Muscle of leg (tissue), 11 donors: ENCODE results near the gene GNG12. TPM values are rescaled to one million over a fixed set of nuclear protein-coding genes. Genes with fewer than 3 reads are reported as not detected.

Source experiments
- DNase-seq: peaks from one replicate; pipeline ENCODE4 v3.0.0; 2013
- H3K27ac ChIP-seq: one replicate; pipeline ENCODE4 v1.5.1; 2013; ENCODE audit warnings: mild to moderate bottlenecking, low read length, control low read depth
- H3K27me3 ChIP-seq: one replicate; pipeline ENCODE4 v1.6.1; 2013; ENCODE audit warnings: low read length; ENCODE audit not compliant: control insufficient read depth, insufficient read depth
- H3K36me3 ChIP-seq: one replicate; pipeline ENCODE4 v1.6.1; 2013; ENCODE audit warnings: low read length; ENCODE audit not compliant: control insufficient read depth, insufficient read depth
- H3K4me1 ChIP-seq: one replicate; pipeline ENCODE4 v1.6.1; 2013; ENCODE audit warnings: low read length; ENCODE audit not compliant: control insufficient read depth, insufficient read depth
- H3K4me3 ChIP-seq: one replicate; pipeline ENCODE4 v1.5.1; 2013; ENCODE audit warnings: low read length, control low read depth
- H3K9me3 ChIP-seq: replicated peaks from 2 replicates; pipeline ENCODE4 v1.6.1; 2013; ENCODE audit warnings: low read depth, low read length; ENCODE audit not compliant: control insufficient read depth
- WGBS: methylation state at CpG from one replicate; pipeline ENCODE4 v1.1.5; 2013; ENCODE audit warnings: missing lambda C conversion rate; ENCODE audit not compliant: insufficient coverage; 5-methylcytosine and 5-hydroxymethylcytosine counted together
- polyA plus RNA-seq, 8 donors: library from polyadenylated mRNA; unstranded; fragments of 120-200 nt; gene quantifications; one replicate each; pipeline versions ENCODE4 v1.2.1 to v1.2.3, GENCODE V29; 2013; ENCODE audit warnings: inconsistent platforms in 1 of 8, low replicate concordance in 1 of 8; ENCODE audit not compliant: insufficient read length in 8 of 8, insufficient read depth in 1 of 8
- total RNA-seq: library from RNA; stranded (reverse); fragments of 120-200 nt; gene quantifications from one replicate; pipeline ENCODE4 v1.2.4, GENCODE V29; 2013

GNG12 gene
- total and polyA plus RNA-seq, 9 donors: 32.7 to 62.4 (median 42.9) TPM

DNA sequence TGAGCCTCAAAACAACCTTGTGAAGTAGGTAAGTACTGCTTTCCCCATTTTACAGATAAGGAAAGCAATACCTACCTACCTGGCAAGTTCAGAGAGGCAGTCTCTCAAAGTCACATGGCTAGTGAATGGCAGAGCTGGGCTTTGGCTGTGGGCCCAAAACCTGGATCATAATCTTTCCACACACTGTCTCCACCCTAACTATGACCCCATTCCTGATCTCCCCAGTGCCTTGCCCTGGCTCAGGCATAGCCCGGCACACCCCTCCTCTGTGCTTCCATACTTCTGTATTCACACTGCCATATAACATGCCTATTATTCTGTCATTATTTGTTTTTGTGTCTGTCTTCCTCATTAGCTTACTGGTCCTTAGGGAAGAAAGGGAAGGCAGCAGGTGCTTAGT is 15.9 kb downstream of the GNG12 start:
- Histone ChIP-seq H3K36me3 (no peaks in the 10 kb centered on the region), H3K27me3 (no peaks in the 10 kb centered on the region), H3K4me3 (no peak overlapping the region), H3K27ac (no peak overlapping the region), H3K9me3 (peaks cover 2% of the 10 kb centered on the region), H3K4me1 (peaks cover 2% of the 10 kb centered on the region)
- WGBS: no CpG with 5 or more reads among the region's 1 CpG
- no peak for DNase-seq

DNA sequence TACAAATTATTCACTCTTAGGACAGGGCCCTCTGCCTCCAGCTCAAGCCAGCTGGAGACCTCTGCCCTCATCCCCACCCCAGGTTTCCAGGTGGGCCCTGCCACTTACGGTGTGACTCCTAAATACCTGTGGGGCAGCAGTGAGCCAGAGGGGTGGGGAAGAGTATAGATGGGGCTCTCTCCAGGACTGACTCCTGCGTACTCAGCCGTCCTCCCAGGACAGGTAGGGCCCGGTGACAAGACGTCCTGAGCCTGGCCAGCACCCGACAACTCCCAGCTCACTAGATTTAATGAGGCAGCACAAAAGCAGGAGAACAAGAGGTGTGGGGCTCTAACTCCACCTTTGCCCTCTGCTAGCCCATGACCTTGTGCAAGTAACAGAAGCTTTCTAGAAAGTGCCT is 16.8 kb downstream of the GNG12 start:
- no peaks in the 10 kb centered on the region for H3K36me3 ChIP-seq
- H3K27me3 ChIP-seq: no peaks in the 10 kb centered on the region
- no peak overlapping the region for H3K4me3 ChIP-seq
- H3K27ac ChIP-seq: no peak overlapping the region
- no peak for DNase-seq
- H3K4me1 ChIP-seq: peaks cover 2% of the 10 kb centered on the region
- WGBS: 100% methylated on average over 2 of the region's 6 CpGs
- peaks cover 2% of the 10 kb centered on the region for H3K9me3 ChIP-seq

DNA sequence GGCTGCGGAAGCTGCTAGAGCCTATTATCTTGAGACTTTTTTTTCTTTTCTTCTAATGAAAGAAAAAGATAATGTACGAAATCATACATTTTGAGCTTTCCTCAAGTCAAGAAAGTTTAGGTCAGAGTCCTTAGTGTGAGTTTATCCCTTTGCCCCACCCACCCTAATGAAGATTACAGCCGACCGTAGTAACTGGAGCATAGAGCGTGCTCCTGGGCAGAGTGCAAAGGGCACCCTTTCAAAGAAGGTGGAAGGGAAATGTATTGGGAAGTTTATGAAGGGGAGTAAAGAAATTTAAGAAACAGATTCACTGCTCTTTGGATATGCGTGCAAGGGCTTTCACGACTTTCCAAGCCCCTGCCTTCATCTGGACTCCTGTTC is 17.2 kb downstream of the GNG12 start:
- Histone ChIP-seq H3K4me1 (peaks cover 2% of the 10 kb centered on the region), H3K27ac (no peak overlapping the region), H3K4me3 (no peak overlapping the region), H3K36me3 (no peaks in the 10 kb centered on the region), H3K9me3 (peaks cover 2% of the 10 kb centered on the region), H3K27me3 (no peaks in the 10 kb centered on the region)
- no CpG with 5 or more reads among the region's 7 CpGs for WGBS
- no peak for DNase-seq

DNA sequence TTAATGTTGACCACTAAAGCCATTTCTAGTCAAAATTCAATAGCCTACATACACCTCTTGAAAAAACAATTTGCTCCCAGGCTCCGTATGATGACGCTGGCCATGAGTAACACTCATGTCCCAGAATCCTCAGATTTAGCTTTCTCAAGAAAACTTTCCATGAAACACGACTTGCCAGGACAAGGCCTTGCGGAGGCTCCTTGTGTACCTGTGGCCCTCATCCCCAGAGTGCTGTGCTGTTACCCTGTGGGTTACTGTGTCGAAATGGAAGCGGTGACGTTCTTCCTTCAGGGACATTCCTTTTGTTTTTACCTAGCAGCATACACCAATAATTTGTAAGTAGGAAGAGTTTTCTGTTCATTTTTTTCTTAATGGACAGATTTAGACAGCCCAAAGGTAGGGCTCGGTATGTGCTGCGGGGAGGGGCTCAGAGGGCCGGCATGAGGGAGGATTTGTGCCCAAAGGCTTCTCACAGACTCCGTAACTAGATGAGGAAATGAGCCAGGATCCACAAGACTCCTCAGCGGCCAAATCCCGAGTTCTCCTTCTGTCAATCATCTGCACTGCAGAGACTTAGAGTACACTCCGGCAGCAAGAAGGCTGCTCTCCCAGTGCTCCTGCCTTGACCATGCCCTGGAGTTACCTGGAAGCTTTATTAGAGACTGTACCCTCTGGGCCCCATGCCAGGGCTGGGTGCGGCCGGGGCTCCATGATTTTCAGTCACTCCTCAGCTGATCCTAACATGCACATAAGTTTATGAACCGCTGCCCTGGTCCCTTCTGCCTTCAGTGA is 17.8 kb downstream of the GNG12 start:
- Histone ChIP-seq H3K27ac (no peak overlapping the region), H3K27me3 (no peaks in the 10 kb centered on the region), H3K9me3 (peaks cover 2% of the 10 kb centered on the region), H3K4me3 (no peak overlapping the region), H3K36me3 (no peaks in the 10 kb centered on the region), H3K4me1 (peaks cover 2% of the 10 kb centered on the region)
- 62% methylated on average over 10 of the region's 17 CpGs for WGBS
- no peak for DNase-seq

DNA sequence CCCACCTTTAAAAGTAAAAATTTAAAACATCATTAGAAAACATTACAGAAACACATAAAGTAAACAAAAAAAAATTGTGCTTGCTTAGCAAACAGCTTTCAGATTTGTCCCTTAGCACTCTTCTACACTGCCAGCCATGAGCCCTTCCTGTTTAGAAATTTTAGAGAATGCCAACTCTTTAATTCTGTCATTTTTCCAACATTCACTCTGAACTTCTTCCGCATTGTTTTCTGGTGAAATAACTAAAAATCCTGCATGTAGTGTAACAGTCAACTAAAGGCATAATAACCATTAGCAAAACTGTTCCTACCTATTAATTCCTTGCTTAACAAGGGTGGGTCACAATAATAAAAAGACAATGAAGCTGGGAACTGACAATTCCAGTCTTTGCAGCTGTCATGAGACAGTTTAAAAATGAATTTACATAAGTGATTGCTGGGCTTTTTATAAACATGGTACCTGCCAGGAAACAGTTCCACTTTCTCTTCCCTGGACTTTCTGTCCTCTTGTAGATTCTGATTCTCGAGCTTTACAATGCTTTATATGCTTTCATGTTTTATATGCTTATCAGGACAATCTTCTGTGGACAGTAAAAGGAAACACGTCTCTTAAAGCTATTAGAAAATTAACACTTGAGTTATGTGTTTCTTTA is 19.0 kb downstream of the GNG12 start:
- no peaks in the 10 kb centered on the region for H3K27me3 ChIP-seq
- H3K4me1 ChIP-seq: peaks cover 2% of the 10 kb centered on the region
- DNase-seq: peak; percentile 56
- H3K4me3 ChIP-seq: no peak overlapping the region
- H3K9me3 ChIP-seq: peaks cover 2% of the 10 kb centered on the region
- WGBS: no CpG with 5 or more reads among the region's 3 CpGs
- H3K27ac ChIP-seq: peak overlapping the region; percentile 38
- no peaks in the 10 kb centered on the region for H3K36me3 ChIP-seq

DNA sequence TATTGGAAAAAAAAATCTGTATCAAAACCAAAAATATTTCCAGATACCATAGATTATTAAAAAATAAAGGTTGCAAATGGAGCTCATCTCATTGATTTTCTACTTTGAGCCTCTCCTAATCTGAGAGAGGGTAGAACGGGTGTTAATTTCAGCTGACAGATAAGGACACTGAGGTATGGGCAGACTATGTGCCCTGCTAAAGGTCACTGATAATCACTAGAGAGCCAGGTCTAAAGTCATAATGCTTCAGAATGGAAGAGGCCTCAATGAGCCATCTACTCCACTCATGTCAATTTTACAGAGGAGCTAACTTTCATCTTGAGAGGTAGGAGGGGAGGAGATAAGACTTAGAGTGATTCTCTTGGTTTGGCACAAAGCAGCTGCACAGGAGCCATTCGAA is 21.0 kb downstream of the GNG12 start:
- WGBS: no CpG with 5 or more reads among the region's 2 CpGs
- no peak for DNase-seq
- H3K4me3 ChIP-seq: no peak overlapping the region
- peaks cover 1% of the 10 kb centered on the region for H3K9me3 ChIP-seq
- H3K27me3 ChIP-seq: no peaks in the 10 kb centered on the region
- peaks cover 2% of the 10 kb centered on the region for H3K4me1 ChIP-seq
- H3K36me3 ChIP-seq: no peaks in the 10 kb centered on the region
- no peak overlapping the region for H3K27ac ChIP-seq

DNA sequence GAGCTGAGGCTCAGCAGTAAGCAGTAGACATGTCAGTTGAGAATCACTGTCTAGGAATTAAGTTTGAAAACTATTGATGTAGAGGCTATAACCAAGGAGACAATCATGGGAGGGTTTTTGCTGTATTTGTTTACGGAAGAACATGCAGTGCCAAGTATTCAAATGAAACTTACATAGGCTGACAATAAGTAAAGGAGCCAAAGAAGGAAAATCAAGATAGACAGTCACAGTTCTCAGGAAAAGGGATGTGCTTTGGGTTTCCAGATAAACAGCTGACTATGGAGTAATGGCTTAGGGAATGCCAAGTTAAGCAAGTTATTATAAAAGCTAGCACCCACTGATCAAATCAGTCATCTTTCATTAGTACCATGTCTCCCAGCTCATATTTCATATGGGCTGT is 21.5 kb downstream of the GNG12 start:
- H3K9me3 ChIP-seq: no peaks in the 10 kb centered on the region
- no peak overlapping the region for H3K4me3 ChIP-seq
- no peaks in the 10 kb centered on the region for H3K36me3 ChIP-seq
- no peak for DNase-seq
- H3K27me3 ChIP-seq: no peaks in the 10 kb centered on the region
- H3K4me1 ChIP-seq: peaks cover 2% of the 10 kb centered on the region
- no peak overlapping the region for H3K27ac ChIP-seq
- 100% methylated on average over 1 of the region's 1 CpG for WGBS

DNA sequence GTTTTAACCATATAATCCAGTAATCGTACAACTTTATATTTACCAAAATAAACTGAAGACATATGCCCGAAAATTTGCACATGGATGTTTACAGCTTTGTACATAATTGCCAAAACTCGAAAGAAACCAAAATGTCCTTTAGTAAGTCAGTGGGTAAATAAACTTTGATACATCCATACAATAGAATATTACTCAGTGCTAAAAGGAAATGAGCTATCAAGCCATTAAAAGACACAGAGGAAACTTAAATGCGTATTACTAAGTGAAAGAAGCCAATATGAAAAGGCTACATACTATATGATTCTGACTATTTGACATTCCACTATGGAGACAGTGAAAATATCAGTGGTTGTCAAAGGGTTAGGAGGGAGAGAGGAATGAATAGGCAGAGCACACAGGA is 23.4 kb downstream of the GNG12 start:
- H3K27me3 ChIP-seq: no peaks in the 10 kb centered on the region
- no peaks in the 10 kb centered on the region for H3K4me1 ChIP-seq
- no peak for DNase-seq
- H3K9me3 ChIP-seq: no peaks in the 10 kb centered on the region
- no peaks in the 10 kb centered on the region for H3K36me3 ChIP-seq
- H3K4me3 ChIP-seq: no peak overlapping the region
- H3K27ac ChIP-seq: no peak overlapping the region
- WGBS: no CpG with 5 or more reads among the region's 4 CpGs

DNA sequence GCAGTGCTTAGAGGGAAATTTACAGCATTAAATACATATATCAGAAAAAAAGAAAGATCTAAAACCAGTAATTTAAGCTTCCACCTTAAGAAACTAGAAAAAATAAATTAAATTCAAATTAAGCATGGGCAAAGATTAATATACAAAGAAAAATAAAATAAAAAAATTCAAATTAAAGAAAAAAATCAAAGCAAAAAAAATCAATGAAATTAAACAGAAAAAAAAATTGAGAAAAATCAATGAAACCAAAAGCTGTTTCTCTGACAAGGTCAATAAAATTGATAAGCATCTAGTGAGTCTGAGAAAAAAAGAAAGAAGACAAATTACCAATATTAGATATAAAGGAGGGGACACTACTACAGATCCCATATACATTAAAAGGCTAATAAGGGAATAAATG is 26.0 kb downstream of the GNG12 start:
- H3K4me1 ChIP-seq: no peaks in the 10 kb centered on the region
- H3K27ac ChIP-seq: no peak overlapping the region
- H3K27me3 ChIP-seq: no peaks in the 10 kb centered on the region
- no peaks in the 10 kb centered on the region for H3K36me3 ChIP-seq
- no peak for DNase-seq
- H3K4me3 ChIP-seq: no peak overlapping the region
- no peaks in the 10 kb centered on the region for H3K9me3 ChIP-seq

DNA sequence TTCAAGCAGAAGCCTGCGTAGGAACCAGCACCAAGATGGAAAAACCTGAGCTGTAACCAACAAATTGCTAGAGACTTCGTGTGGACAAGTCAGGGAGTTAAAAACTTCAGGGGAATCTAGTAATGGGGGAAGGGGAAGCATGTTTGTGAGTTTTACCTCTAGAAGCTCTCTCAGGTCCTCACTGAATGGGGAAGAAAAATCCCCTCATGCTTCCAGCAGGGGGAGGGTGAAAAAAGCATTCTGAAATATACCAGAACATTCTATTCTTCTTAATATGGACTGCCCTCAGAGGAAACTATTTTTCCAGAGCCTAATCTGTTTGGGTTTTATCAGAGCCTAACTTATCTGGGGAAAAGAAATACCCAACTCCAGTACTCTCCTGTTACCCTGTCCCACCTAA is 28.6 kb downstream of the GNG12 start:
- 63% methylated on average over 2 of the region's 2 CpGs for WGBS

More for the DNA sequence above, 28.6 kb downstream of the GNG12 start:
- no peaks in the 10 kb centered on the region for H3K4me1 ChIP-seq
- H3K4me3 ChIP-seq: no peak overlapping the region
- H3K27me3 ChIP-seq: no peaks in the 10 kb centered on the region
- H3K27ac ChIP-seq: no peak overlapping the region
- no peaks in the 10 kb centered on the region for H3K9me3 ChIP-seq
- no peak for DNase-seq
- H3K36me3 ChIP-seq: no peaks in the 10 kb centered on the region
